COLO668 (cell line): Measurements from ENCODE around the gene GADL1.
A peak's percentile ranks its signal among the peaks of the same experiment; 100 is the strongest.

Experiments
- DNase-seq: peaks from one replicate; lab custom pipeline; 2025; ENCODE audit not compliant: unreplicated experiment; lab: John Stamatoyannopoulos, UW

Gene GADL1

GRCh38 chr3:30764891-30765290, 129.6 kb downstream of the GADL1 start:
- no peak for DNase-seq

DNA sequence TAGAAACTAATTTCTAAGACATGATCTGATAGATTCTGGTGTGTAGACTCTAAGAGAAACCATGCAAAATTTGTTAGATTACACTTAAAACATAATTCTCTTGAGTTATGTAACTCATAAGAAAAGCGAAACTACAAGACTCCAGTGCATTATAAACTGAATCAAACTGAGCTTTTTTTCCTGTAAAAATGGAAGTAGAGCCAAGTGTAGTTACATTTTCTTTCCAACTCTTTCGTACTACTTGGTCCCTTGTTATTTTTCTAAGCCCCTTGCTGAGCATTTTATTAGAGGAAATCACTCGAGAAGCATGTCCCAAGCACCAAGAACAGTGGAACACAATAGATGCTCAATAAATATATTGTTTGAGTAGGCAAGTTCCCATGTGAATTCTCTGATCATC, 130.2 kb downstream of the GADL1 start:
- no peak for DNase-seq

GRCh38 chr3:30761374-30761773, 133.1 kb downstream of the GADL1 start:
- no peak for DNase-seq

DNA sequence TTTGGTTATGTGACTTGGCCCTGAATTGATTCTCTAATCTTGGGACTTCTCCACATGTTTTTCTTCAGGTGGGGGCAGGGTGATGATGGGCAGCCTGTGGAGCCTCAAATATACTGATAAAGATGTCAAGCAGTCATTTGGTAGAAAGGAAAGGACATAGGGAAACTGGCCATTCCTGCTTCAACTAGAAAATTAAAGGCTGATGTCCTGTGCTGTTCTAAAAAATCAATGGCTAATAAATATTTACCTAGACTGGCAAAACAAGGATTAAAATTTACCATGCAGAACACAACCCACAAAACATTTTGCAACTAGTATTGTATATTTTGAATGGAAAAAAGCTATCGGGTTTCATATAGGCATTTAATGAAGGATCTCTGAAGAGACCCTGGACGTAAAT, 133.7 kb downstream of the GADL1 start:
- DNase-seq = no peak

DNA sequence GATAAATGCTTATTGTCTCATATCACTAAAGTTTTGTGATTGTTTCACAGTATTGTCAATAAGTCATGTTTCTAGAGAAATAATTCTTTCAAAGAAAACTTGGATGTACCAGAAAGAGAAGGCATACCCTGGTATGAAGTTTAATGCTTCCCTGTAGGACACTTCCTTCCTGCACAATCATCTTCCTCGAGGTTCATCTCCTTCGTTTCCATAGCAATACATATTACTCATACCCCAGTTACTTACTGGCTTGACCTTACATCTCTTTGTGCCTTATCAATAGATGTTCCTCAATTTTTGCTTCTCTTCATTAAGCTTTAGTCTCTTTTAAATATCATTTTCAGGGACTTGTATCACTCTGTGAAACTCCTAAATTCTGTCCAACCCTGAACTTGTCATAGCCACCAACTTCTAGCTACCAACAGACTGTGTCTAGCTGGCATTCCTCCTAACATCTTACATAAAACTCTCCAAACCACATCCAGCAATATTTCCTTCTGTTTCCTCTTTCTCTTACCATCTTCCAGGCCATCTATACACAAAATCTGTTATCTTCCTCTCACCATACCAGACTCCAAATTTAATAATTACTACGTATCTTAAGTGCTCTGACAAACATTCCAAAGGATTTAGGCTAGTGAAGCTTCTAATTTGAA, 134.3 kb downstream of the GADL1 start:
- DNase-seq = no peak

DNA sequence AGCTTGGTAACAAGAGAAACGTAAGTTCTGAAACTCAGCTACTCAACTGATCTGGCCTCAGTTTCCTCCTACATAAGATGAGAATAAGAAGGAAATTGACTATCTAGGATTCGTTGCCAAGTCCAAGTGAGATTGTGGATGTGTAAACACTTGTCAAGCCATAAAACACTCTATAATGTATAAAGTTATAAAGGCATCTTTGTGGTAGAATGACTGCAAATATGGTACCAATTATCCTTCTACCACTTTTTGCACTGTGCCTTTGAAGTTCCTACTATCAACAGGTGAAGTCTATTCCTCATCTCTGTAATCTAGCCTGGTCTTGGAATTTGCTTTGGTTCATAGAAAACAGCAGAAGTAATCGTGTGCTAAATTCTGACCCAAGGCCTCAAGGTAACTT, 138.2 kb downstream of the GADL1 start:
- no peak for DNase-seq

- DNase-seq = no peak
Observed at GRCh38 chr3:30754426-30754825, 140.0 kb downstream of the GADL1 start.

DNA sequence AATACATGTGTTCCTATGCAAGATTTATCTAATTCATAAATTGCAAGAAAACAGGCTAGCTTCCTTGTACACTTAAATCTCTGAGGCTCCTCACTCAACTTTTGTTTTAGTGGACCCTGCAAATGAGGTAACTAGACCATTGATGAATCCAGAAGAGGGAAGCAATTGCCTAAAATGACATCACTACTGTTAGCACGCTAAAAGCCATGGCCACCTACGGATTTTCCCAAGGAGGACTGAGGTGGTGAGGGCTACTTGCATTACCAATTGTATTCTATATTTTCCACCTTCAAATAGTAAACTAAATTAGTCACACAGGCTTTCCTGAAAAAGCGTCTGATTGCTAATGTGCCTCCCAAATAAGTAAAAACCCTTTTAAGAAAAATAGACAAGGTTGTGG, 140.7 kb downstream of the GADL1 start:
- DNase-seq = no peak

DNA sequence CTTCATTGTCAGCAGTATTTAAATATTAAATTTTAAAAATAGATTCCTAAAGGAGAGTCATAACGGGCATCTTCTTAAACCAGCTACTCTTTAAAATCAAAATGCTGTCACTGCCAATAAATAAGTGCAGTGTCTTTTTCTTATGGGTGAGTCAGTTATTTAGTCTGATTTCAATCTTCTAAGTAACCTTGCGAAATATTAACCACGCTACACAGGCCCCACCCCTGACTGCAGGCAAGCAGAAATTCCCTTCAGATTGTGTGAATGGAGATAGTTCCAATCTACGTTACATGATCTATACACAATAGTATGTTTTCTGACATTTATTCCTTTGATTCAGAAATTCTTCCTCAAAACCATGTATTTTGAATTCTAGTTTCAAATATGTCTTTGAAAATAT, 141.5 kb downstream of the GADL1 start:
- DNase-seq = no peak

- DNase-seq = no peak
Observed at GRCh38 chr3:30752491-30752890, 142.0 kb downstream of the GADL1 start.

GRCh38 chr3:30751610-30752299, 142.7 kb downstream of the GADL1 start:
- peak; percentile 5 for DNase-seq

- no peak for DNase-seq
Observed at GRCh38 chr3:30750967-30751366, 143.5 kb downstream of the GADL1 start.

DNA sequence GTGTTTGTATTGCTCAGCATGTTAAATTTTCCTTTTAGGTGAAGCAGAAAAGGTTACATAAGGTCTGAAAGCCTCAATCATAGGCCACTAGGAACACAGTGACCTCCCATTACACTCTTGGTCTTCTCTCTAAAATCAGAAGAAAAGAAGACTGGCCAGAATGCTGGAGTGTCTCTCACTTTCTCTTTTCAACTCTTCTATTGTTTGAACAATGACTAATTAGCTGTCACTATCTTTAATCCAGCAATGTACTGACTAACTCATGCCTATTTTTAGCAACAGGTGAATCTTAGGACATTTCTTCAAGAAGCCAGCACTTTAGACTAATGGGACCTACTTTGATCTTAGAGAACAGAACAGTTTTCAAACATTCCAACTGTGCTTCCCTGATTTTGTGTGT, 145.2 kb downstream of the GADL1 start:
- DNase-seq = no peak

DNA sequence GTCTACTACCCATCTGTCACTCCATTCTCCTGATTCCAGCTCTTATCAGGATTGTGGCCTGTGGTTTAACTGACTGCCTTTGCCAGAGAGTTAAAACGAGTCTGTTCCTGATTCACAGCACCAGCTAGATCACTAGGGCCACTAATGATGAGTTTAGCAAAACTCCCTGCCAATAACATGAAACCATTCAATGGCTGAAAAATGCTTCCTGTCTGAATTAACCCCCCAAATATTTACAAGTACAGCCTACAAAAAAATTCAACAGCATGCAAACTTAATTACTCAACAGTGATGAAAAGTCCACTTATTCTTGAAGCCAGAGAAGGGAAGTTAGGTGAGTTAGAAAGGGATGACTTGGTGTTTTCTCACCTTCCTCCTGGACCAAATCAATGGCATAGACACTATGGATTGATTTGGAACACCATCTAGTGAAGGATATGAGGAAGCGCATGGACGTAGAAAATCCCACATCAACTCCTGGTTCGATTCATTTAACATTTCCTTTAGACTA, 146.6 kb downstream of the GADL1 start:
- DNase-seq = no peak

GRCh38 chr3:30743641-30744317, 150.7 kb downstream of the GADL1 start:
- DNase-seq = no peak

DNA sequence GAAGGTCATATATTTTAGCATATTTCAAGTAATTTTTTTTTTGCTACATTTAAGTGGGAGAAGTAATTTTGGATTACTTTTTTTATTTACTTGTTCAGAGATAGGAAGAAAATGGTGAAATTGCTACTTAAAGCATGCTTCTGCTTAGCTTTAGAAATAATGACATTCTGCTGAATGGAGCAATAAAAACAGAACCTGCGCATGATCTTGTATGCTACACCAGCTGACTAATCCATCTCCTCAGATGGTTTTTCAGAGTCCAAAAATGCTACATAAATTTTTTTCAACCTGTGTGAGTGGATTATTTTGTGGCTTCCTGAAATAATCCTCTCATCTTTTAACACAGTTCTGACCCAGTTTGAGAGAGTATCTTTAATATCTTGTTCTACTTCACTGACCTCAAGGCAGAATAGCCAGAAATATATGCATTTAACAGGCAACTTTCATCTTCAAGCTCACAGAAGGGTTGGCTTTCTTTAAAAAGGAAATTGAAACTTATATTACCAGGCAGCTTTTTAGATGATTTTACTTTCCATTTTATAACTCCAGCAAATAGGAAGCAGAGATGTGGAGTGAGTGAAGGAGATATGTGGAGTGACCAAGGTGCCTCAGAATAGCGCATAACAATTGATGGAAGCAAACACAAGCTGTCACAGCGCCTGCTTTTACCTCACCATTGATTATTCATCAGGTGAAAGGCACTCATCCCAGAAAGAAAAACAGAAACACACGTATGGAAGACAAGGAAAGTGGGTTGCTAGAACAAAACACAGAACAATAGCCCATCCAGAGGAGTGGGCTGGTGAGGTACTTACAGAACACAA, 151.5 kb downstream of the GADL1 start:
- no peak for DNase-seq

- DNase-seq = no peak
Observed at GRCh38 chr3:30741889-30742288, 152.6 kb downstream of the GADL1 start.

GRCh38 chr3:30738605-30739004, 155.9 kb downstream of the GADL1 start:
- no peak for DNase-seq

DNA sequence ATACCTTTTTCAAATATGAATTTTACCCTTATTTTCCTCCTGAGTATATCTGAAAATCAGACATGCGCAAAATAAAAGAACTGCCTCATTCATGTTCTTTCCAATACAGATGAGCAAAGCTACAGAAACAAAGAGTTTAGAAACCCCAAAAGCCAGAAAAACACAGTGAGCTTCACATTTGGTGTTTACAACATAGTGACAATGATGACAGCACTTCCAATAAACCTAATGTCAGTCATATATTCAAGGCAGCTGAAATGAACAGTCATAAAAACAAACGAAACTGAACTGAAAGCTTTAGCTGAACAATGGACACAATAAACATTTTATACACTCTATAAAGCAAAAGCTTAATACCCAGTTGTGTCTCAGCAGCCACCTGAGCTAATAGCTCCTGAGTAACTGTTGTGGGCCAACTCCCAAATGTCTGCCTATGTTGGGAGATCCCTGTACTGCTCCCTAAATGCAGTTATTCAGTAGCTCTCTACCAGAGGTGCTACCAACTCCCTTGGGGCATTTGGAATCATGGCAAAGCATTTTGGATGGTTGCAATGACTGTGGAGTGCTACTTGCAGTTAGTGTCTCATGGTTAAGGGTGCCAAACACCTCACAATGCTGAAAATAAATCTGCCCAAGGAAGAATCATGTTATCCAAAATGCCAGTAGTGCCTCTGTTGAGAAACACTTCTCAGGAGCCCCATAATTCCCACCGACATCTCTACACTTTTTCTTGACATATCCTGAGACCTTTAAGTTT, 156.5 kb downstream of the GADL1 start:
- no peak for DNase-seq

DNA sequence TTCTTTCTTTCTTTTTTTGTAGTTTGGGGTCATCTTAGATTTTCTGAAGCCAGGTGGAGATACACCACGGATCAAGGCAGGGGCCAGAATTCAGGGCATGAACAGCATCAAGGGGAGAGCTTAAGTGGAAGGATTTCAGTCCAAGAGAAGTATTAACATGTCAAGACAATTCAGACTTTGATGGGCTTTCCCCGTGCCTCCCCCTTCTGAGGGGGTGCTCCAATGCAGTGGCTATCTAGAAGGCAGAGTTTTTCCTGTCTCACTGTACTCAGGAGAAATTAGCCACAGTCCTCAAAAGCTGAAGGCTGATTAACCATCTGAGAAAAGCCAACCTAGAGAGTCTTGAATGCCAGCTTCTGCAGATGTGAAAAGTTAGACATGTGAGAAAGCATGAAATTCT, 160.8 kb downstream of the GADL1 start:
- no peak for DNase-seq

GRCh38 chr3:30733209-30733608, 161.3 kb downstream of the GADL1 start:
- DNase-seq = no peak
